ENCODE data around the gene CYGB. TPM values are rescaled to one million over a fixed set of nuclear protein-coding genes. Genes with fewer than 3 reads are reported as not detected.

Gene CYGB
- polyA plus RNA-seq, 3 donors: not detected

- peaks cover 63 to 64% of the 10 kb centered on the region in 2 donors for H3K4me1 ChIP-seq (ENCODE audit: control insufficient read depth in 1 of 2, insufficient read depth in 2 of 2, low read length in 2 of 2)
- H3K9ac ChIP-seq (ENCODE audit: insufficient read depth, low read length, poor library complexity, severe bottlenecking): peak overlapping the region; percentile 51
- intact Hi-C loops (cut with micrococcal nuclease): loop anchor here in 1 of 2 donors (2.0 kb wide), 1 partner anchor 14 kb away; the partner anchor contains the start of gene AANAT
- WGBS (ENCODE audit: insufficient coverage): 17% methylated on average over 14 of the region's 15 CpGs
- no peaks in the 10 kb centered on the region for H4K20me1 ChIP-seq (ENCODE audit: insufficient read depth, low read length)
- Mint-ChIP-seq H3K4me1 (peaks cover 57% of the 10 kb centered on the region), H3K36me3 (peaks cover 58 to 69% of the 10 kb centered on the region in 2 donors), H3K27ac (peak overlapping the region; percentile 79 to 98 (median 88)), H3K4me3 (peak overlapping the region; percentile 24 to 61), H3K9me3 (peaks cover 0 to 2% (median 0%) of the 10 kb centered on the region in 7 donors), H3K27me3 (ENCODE audit: low read depth in 3 of 3) (peaks cover 0 to 6% (median 3%) of the 10 kb centered on the region in 3 donors)
- H3K79me2 ChIP-seq (ENCODE audit: insufficient read depth, low read length): peaks cover 8% of the 10 kb centered on the region
- H3K4me3 ChIP-seq (replicated peaks in 1 of 3; ENCODE audit: low read depth in 2 of 3, low read length in 3 of 3): peak overlapping the region in 1 of 3 experiments; percentile 49
- TF ChIP-seq CTCF (IDR thresholded peaks at IDR 0.05): no peak
- DNase-seq: no peak
- H3K36me3 ChIP-seq (replicated peaks in 1 of 2; ENCODE audit: control insufficient read depth in 1 of 2, insufficient read depth in 2 of 2, low read length in 2 of 2): peaks cover 38 to 51% of the 10 kb centered on the region in 2 donors
- H2AFZ ChIP-seq (ENCODE audit: insufficient read depth, low read depth, low read length, poor library complexity, severe bottlenecking): peak overlapping the region; percentile 30
- H3K27me3 ChIP-seq (ENCODE audit: control insufficient read depth in 2 of 2, insufficient read depth in 2 of 2, low read length in 2 of 2): no peaks in the 10 kb centered on the region
- peak overlapping the region; percentile 60 for H3K4me2 ChIP-seq (replicated peaks; ENCODE audit: extremely low read depth, low read length, poor library complexity, severe bottlenecking)
- peak overlapping the region; percentile 65 to 80 for H3K27ac ChIP-seq (ENCODE audit: low read depth in 1 of 2, low read length in 2 of 2)
- no peaks in the 10 kb centered on the region for H3K9me3 ChIP-seq (replicated peaks in 1 of 2; ENCODE audit: control insufficient read depth in 1 of 2, insufficient read depth in 1 of 2, low read length in 2 of 2)
Observed at GRCh38 chr17:76480632-76481031, 56.9 kb downstream of the CYGB start.

- no peak overlapping the region for H3K4me3 ChIP-seq (replicated peaks in 1 of 3; ENCODE audit: low read depth in 2 of 3, low read length in 3 of 3)
- WGBS (ENCODE audit: insufficient coverage): 69% methylated on average over 9 of the region's 14 CpGs
- H3K27ac ChIP-seq (ENCODE audit: low read depth in 1 of 2, low read length in 2 of 2): peak overlapping the region in 1 of 2 donors; percentile 26
Observed at GRCh38 chr17:76479515-76480060, 57.9 kb downstream of the CYGB start.

More at GRCh38 chr17:76479515-76480060, 57.9 kb downstream of the CYGB start:
- Histone ChIP-seq H3K27me3 (ENCODE audit: control insufficient read depth in 2 of 2, insufficient read depth in 2 of 2, low read length in 2 of 2) (no peaks in the 10 kb centered on the region), H4K20me1 (ENCODE audit: insufficient read depth, low read length) (peaks cover 4% of the 10 kb centered on the region), H3K79me2 (ENCODE audit: insufficient read depth, low read length) (peaks cover 8% of the 10 kb centered on the region), H3K4me1 (ENCODE audit: control insufficient read depth in 1 of 2, insufficient read depth in 2 of 2, low read length in 2 of 2) (peaks cover 53 to 54% of the 10 kb centered on the region in 2 donors), H2AFZ (ENCODE audit: insufficient read depth, low read depth, low read length, poor library complexity, severe bottlenecking) (no peak overlapping the region), H3K4me2 (replicated peaks; ENCODE audit: extremely low read depth, low read length, poor library complexity, severe bottlenecking) (no peak overlapping the region), H3K9me3 (replicated peaks in 1 of 2; ENCODE audit: control insufficient read depth in 1 of 2, insufficient read depth in 1 of 2, low read length in 2 of 2) (no peaks in the 10 kb centered on the region), H3K36me3 (replicated peaks in 1 of 2; ENCODE audit: control insufficient read depth in 1 of 2, insufficient read depth in 2 of 2, low read length in 2 of 2) (peaks cover 49 to 61% of the 10 kb centered on the region in 2 donors), H3K9ac (ENCODE audit: insufficient read depth, low read length, poor library complexity, severe bottlenecking) (no peak overlapping the region)
- Mint-ChIP-seq H3K4me1 (peaks cover 48% of the 10 kb centered on the region), H3K4me3 (peak overlapping the region in 1 of 2 donors; percentile 24), H3K9me3 (peaks cover 0 to 2% (median 0%) of the 10 kb centered on the region in 7 donors), H3K27me3 (ENCODE audit: low read depth in 3 of 3) (peaks cover 0 to 5% (median 3%) of the 10 kb centered on the region in 3 donors), H3K36me3 (peaks cover 64 to 76% of the 10 kb centered on the region in 2 donors), H3K27ac (peak overlapping the region in 2 of 7 donors; percentile 76 to 78)
- no peak for TF ChIP-seq CTCF (IDR thresholded peaks at IDR 0.05)
- DNase-seq: peak in 1 of 3 donors; percentile 40
- intact Hi-C loops (cut with micrococcal nuclease): loop anchor here in 1 of 2 donors (2.0 kb wide), 1 partner anchor 13 kb away; the partner anchor contains the start of gene AANAT
